Fibroblast of lung (primary cell): Measurements from ENCODE around the gene TCF15.

Experiments used
- CTCF ChIP-seq, 2 donors: IDR thresholded peaks in 1 of 2; conservative IDR thresholded peaks in 1 of 2; 1 replicate in 1 of 2; 2 replicates in 1 of 2; pipeline ENCODE4 v1.5.1; 2011 to 2012; ENCODE audit warnings: low read length in 2 of 2, control low read depth in 1 of 2, inconsistent platforms in 1 of 2, low read depth in 1 of 2, mild to moderate bottlenecking in 1 of 2
- EZH2 ChIP-seq: IDR thresholded peaks from 2 replicates; pipeline ENCODE4 v1.5.1; 2012; ENCODE audit warnings: low read length, control low read depth, mild to moderate bottlenecking; ENCODE audit errors: missing control alignments

GRCh38 chr20:626579-626978, 16.5 kb upstream of the TCF15 start:
- TF ChIP-seq CTCF (conservative IDR thresholded peaks at IDR 0.05 in 1 of 2, IDR thresholded peaks at IDR 0.05 in 1 of 2; ENCODE audit: low read depth in 1 of 2, low read length in 2 of 2) = no peak
- TF ChIP-seq EZH2 = no peak
